H1 (cell line): ENCODE measurements around the gene SLC26A9. TPM values are rescaled to one million over a fixed set of nuclear protein-coding genes. Genes with fewer than 3 reads are reported as not detected.

Experiments used
- CTCF ChIA-PET: fragments of 300-600 bp; sonication (Branson Sonifier 250); formaldehyde crosslinking; loops from one replicate; lab custom pipeline; 2021; ENCODE audit not compliant: partially characterized antibody; lab: Charles Lee
- POLR2A ChIA-PET: fragments of 300-600 bp; sonication (Branson Sonifier 250); formaldehyde crosslinking; loops from one replicate; lab custom pipeline; 2021; ENCODE audit warnings: inconsistent platforms; ENCODE audit not compliant: partially characterized antibody; lab: Charles Lee
- DNase-seq, 2 experiments: peaks; one replicate each; pipeline versions ENCODE4 v3.0.0 to v3.0.0-alpha.2; 2010 to 2022; ENCODE audit warnings: low spot score in 2 of 2, low read depth in 1 of 2, mixed read lengths in 1 of 2
- FAIRE-seq: peaks from 2 replicates; lab custom pipeline; 2011; peaks lifted over from hg19 to GRCh38; lab: Jason Lieb, UNC
- H2AFZ ChIP-seq: 2 replicates; pipeline ENCODE4 v1.8.1; 2012; ENCODE audit warnings: low read length, inconsistent platforms
- H2AK5ac ChIP-seq: 2 replicates; pipeline ENCODE4 v1.6.1; 2013; ENCODE audit warnings: low read depth, low read length
- H2BK120ac ChIP-seq: replicated peaks from 2 replicates; pipeline ENCODE3; 2013; ENCODE audit warnings: low read depth, low read length, inconsistent platforms
- H2BK12ac ChIP-seq: 2 replicates; pipeline ENCODE4 v1.6.1; 2013; ENCODE audit warnings: low read depth, low read length
- H2BK15ac ChIP-seq: 2 replicates; pipeline ENCODE4 v1.6.1; 2013; ENCODE audit warnings: low read length
- H2BK20ac ChIP-seq: 2 replicates; pipeline ENCODE4 v1.6.1; 2013; ENCODE audit warnings: low read length
- H2BK5ac ChIP-seq: 2 replicates; pipeline ENCODE4 v1.6.1; 2013; ENCODE audit warnings: low read depth, low read length
- H3K14ac ChIP-seq: 2 replicates; pipeline ENCODE4 v1.6.1; 2013; ENCODE audit warnings: inconsistent platforms; ENCODE audit not compliant: insufficient read length
- H3K18ac ChIP-seq: 2 replicates; pipeline ENCODE4 v1.6.1; 2013; ENCODE audit warnings: low read length; ENCODE audit errors: extremely low read depth
- H3K23ac ChIP-seq: 2 replicates; pipeline ENCODE4 v1.6.1; 2013; ENCODE audit warnings: inconsistent platforms; ENCODE audit not compliant: insufficient read length
- H3K23me2 ChIP-seq: 2 replicates; pipeline ENCODE4 v1.6.1; 2013; ENCODE audit warnings: low read depth, low read length
- H3K27ac ChIP-seq: 2 replicates; pipeline ENCODE4 v1.6.1; 2011; ENCODE audit warnings: low read depth, low read length, inconsistent platforms
- H3K27me3 ChIP-seq, 4 experiments: replicated peaks in 1 of 4; 1 replicate in 1 of 4; 2 replicates in 3 of 4; pipeline versions ENCODE4 v1.6.1 to v1.8.1; 2011 to 2013; ENCODE audit warnings: low read length in 3 of 4, mild to moderate bottlenecking in 3 of 4, inconsistent platforms in 2 of 4, mixed read lengths in 2 of 4, moderate library complexity in 1 of 4; ENCODE audit not compliant: control insufficient read depth in 3 of 4, insufficient read depth in 3 of 4; ENCODE audit errors: extremely low read depth in 1 of 4
- H3K36me3 ChIP-seq, 4 experiments: 2 replicates each; pipeline versions ENCODE4 v1.6.1 to v1.8.1; 2011 to 2013; ENCODE audit warnings: mild to moderate bottlenecking in 4 of 4, low read length in 3 of 4, moderate library complexity in 2 of 4, control low read depth in 1 of 4, inconsistent platforms in 1 of 4; ENCODE audit not compliant: insufficient read depth in 4 of 4, control insufficient read depth in 2 of 4
- H3K4ac ChIP-seq: replicated peaks from 2 replicates; pipeline ENCODE3; 2013; ENCODE audit warnings: low read length, low read depth, mixed read lengths, inconsistent platforms; ENCODE audit not compliant: insufficient read length
- H3K4me1 ChIP-seq, 4 experiments: replicated peaks in 1 of 4; 1 replicate in 1 of 4; 2 replicates in 3 of 4; pipeline versions ENCODE4 v1.6.1 to v1.8.1; 2011 to 2013; ENCODE audit warnings: low read length in 3 of 4, inconsistent platforms in 2 of 4, mixed read lengths in 1 of 4; ENCODE audit not compliant: insufficient read depth in 4 of 4, control insufficient read depth in 3 of 4
- H3K4me2 ChIP-seq, 2 experiments: 2 replicates each; pipeline versions ENCODE4 v1.6.1 to v1.8.1; 2011 to 2013; ENCODE audit warnings: low read depth in 2 of 2, low read length in 2 of 2, control low read depth in 1 of 2, inconsistent platforms in 1 of 2, mild to moderate bottlenecking in 1 of 2; ENCODE audit not compliant: insufficient read depth in 1 of 2
- H3K4me3 ChIP-seq, 4 experiments: fragments of 200-600, 300-600 bp in 1 of 4; sonication (generic), shearing (Covaris generic), sonication (Bioruptor Twin) in 1 of 4; 2 replicates each; pipeline versions ENCODE4 v1.5.1 to v1.8.1; 2011 to 2016; ENCODE audit warnings: low read length in 4 of 4, low read depth in 3 of 4, control low read depth in 2 of 4, inconsistent platforms in 2 of 4, mild to moderate bottlenecking in 2 of 4, mixed read lengths in 1 of 4, moderate library complexity in 1 of 4; ENCODE audit not compliant: insufficient read depth in 2 of 4; ENCODE audit errors: extremely low read depth in 1 of 4
- H3K56ac ChIP-seq: replicated peaks from 2 replicates; pipeline ENCODE3; 2013; ENCODE audit warnings: low read depth, mild to moderate bottlenecking, mixed read lengths, low read length, inconsistent platforms; ENCODE audit not compliant: insufficient read length
- H3K79me1 ChIP-seq: 2 replicates; pipeline ENCODE4 v1.6.1; 2013; ENCODE audit warnings: low read depth, low read length, control low read depth
- H3K79me2 ChIP-seq, 2 experiments: 2 replicates each; pipeline versions ENCODE4 v1.6.1 to v1.8.1; 2012 to 2013; ENCODE audit warnings: low read length in 2 of 2, mild to moderate bottlenecking in 2 of 2, inconsistent platforms in 1 of 2; ENCODE audit not compliant: insufficient read depth in 2 of 2, control insufficient read depth in 1 of 2
- H3K9ac ChIP-seq, 4 experiments: replicated peaks in 1 of 4; 1 replicate in 1 of 4; 2 replicates in 3 of 4; pipeline versions ENCODE4 v1.6.1 to v1.8.1; 2011 to 2013; ENCODE audit warnings: low read depth in 3 of 4, low read length in 3 of 4, control low read depth in 2 of 4, mild to moderate bottlenecking in 2 of 4, moderate library complexity in 2 of 4, inconsistent platforms in 1 of 4; ENCODE audit errors: extremely low read depth in 1 of 4
- H3K9me3 ChIP-seq, 2 experiments: 2 replicates each; pipeline versions ENCODE4 v1.6.1 to v1.8.1; 2012 to 2013; ENCODE audit warnings: mild to moderate bottlenecking in 2 of 2, moderate library complexity in 2 of 2, control low read depth in 1 of 2, inconsistent platforms in 1 of 2, low read depth in 1 of 2, low read length in 1 of 2, mixed read lengths in 1 of 2; ENCODE audit not compliant: insufficient read depth in 2 of 2
- H4K20me1 ChIP-seq, 2 experiments: replicated peaks in 1 of 2; 2 replicates each; pipeline versions ENCODE3 to v1.8.1; 2011 to 2013; ENCODE audit warnings: inconsistent platforms in 2 of 2, low read length in 2 of 2, mild to moderate bottlenecking in 1 of 2; ENCODE audit not compliant: insufficient read depth in 2 of 2, control insufficient read depth in 1 of 2
- H4K5ac ChIP-seq: 2 replicates; pipeline ENCODE4 v1.6.1; 2013; ENCODE audit warnings: low read length, low read depth, mixed read lengths, inconsistent platforms; ENCODE audit not compliant: insufficient read length
- H4K8ac ChIP-seq: 2 replicates; pipeline ENCODE4 v1.8.0; 2013; ENCODE audit warnings: mild to moderate bottlenecking, moderate library complexity, low read length, inconsistent platforms; ENCODE audit not compliant: insufficient read depth; ENCODE audit errors: extremely low read depth
- H4K91ac ChIP-seq: replicated peaks from 2 replicates; pipeline ENCODE3; 2013; ENCODE audit warnings: low read length, mixed read lengths, inconsistent platforms; ENCODE audit not compliant: insufficient read length
- BRCA1 ChIP-seq: IDR thresholded peaks from 2 replicates; pipeline ENCODE4 v1.6.1; 2012; ENCODE audit warnings: low read depth, low read length, improper control_type of control experiment
- EZH2 ChIP-seq: fragments of 200-600 bp; sonication (generic); IDR thresholded peaks from 2 replicates; pipeline ENCODE4 v1.7.1; 2012; ENCODE audit warnings: low read depth, mild to moderate bottlenecking, moderate library complexity, low read length, inconsistent platforms; ENCODE audit not compliant: severe bottlenecking
- NANOG ChIP-seq: IDR thresholded peaks from 2 replicates; pipeline ENCODE4 v1.6.1; 2011; ENCODE audit warnings: low read length, low read depth, mild to moderate bottlenecking, inconsistent platforms; ENCODE audit not compliant: insufficient read depth, poor library complexity, severe bottlenecking
- POLR2A ChIP-seq, 2 experiments: IDR thresholded peaks; 1 replicate in 1 of 2; 2 replicates in 1 of 2; pipeline ENCODE4 v1.6.1; 2011; ENCODE audit warnings: low read depth in 2 of 2, low read length in 2 of 2, mild to moderate bottlenecking in 2 of 2; ENCODE audit errors: control extremely low read depth in 1 of 2
- WGBS, 2 experiments: shearing (Covaris generic) in 1 of 2; methylation state at CpG; one replicate each; pipeline versions ENCODE4 v1.1.6 to v1.1.7; 2013 to 2015; ENCODE audit warnings: low lambda C conversion rate in 2 of 2, mixed read lengths in 2 of 2, inconsistent platforms in 1 of 2, low coverage in 1 of 2, missing lambda C conversion rate in 1 of 2; ENCODE audit not compliant: insufficient replicate concordance in 2 of 2, insufficient coverage in 1 of 2, insufficient read length in 1 of 2; ENCODE audit errors: extremely low coverage in 1 of 2, missing lambda C conversion rate in 1 of 2; 5-methylcytosine and 5-hydroxymethylcytosine counted together
- polyA plus RNA-seq, 7 experiments: library from polyadenylated mRNA; depleted of rRNA in 3 of 7; stranded (reverse) in 5 of 7; unstranded in 2 of 7; fragments of >200 nt in 5 of 7; fragments of 200-250 nt in 2 of 7; gene quantifications; 1 replicate in 5 of 7; 2 replicates in 1 of 7; 4 replicates in 1 of 7; pipeline versions ENCODE4 v1.2.1 to v1.2.3, GENCODE V29; 2011 to 2013; ENCODE audit warnings: missing spikeins in 2 of 7, mixed read lengths in 2 of 7
- total RNA-seq: library from RNA; stranded (reverse); fragmentation: NEBNext Ultra II Directional; extraction: Animal tissue kit (Norgen Biotek cat#: 25700); gene quantifications from 2 replicates; pipeline ENCODE4 v1.2.1, GENCODE V29; 2021

SLC26A9 gene
- total and polyA plus RNA-seq, 2 of the 8 experiments (the other 6 are each of a cell fraction or from before 2014, with no cell fraction given) = not detected

DNA sequence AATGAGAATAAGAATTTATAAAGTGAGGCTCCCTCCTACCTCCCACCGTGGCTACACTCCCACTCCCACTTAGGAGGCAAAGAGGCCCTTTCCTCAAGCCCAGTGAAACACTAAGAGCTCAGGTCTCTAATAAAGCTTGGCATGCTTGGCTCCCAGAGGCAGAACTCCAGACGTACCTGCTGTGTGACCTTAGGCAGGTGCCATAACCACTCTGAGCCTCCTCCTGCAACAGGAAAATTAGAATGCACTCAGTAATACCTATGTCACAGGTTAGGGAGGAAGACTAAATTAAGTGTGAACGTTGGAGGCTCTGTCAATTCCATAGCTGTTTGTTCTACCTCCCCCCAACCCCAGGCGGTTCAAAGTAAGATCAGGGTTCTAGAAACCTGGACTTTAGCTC is 16.5 kb upstream of the SLC26A9 start:
- no peak for FAIRE-seq
- POLR2A ChIA-PET = no interaction called here
- no peak overlapping the region for H3K56ac ChIP-seq

More for the DNA sequence above, 16.5 kb upstream of the SLC26A9 start:
- peaks cover 0 to 2% of the 10 kb centered on the region in 2 experiments for H4K20me1 ChIP-seq
- no peak overlapping the region for H3K18ac ChIP-seq
- WGBS, 2 experiments = 77% methylated on average over 4 of the region's 4 CpGs; no CpG with 5 or more reads in 1 of the 2 experiments
- no peak overlapping the region; the same call in 1 of the 2 replicates for H4K8ac ChIP-seq
- TF ChIP-seq BRCA1 = no peak
- no peak for TF ChIP-seq EZH2
- TF ChIP-seq NANOG = no peak
- no peak for TF ChIP-seq POLR2A (IDR thresholded peaks at IDR 0.05; ENCODE audit: control extremely low read depth in 1 of 2, low read depth in 2 of 2, low read length in 2 of 2)
- TF ChIP-seq, all 59 proteins: peak for 0
- Histone ChIP-seq H3K27ac (no peak overlapping the region), H3K9ac (no peak overlapping the region), H3K79me1 (no peaks in the 10 kb centered on the region), H4K91ac (no peak overlapping the region), H3K27me3 (no peaks in the 10 kb centered on the region), H3K4ac (no peak overlapping the region), H3K23me2 (no peaks in the 10 kb centered on the region), H3K36me3 (no peaks in the 10 kb centered on the region), H3K23ac (no peak overlapping the region), H2AK5ac (no peak overlapping the region), H2BK120ac (no peak overlapping the region), H3K9me3 (no peaks in the 10 kb centered on the region), H4K5ac (no peak overlapping the region), H3K4me3 (no peak overlapping the region), H2BK5ac (no peak overlapping the region), H3K79me2 (no peaks in the 10 kb centered on the region), H2AFZ (no peak overlapping the region), H3K4me1 (peaks cover 0 to 5% (median 1%) of the 10 kb centered on the region in 4 experiments; a peak in 1 of 7 replicates), H2BK15ac (no peak overlapping the region), H3K14ac (no peak overlapping the region), H3K4me2 (no peak overlapping the region), H2BK12ac (no peak overlapping the region), H2BK20ac (no peak overlapping the region)
- CTCF ChIA-PET = interaction anchor here (0.6 to 5.7 kb wide), 8 partner anchors 9 to 166 kb away, joined by 3 to 50 read pairs (median 5); partner anchors contain the start of gene SLC26A9
- DNase-seq = no peak
